Effector memory CD4-positive, alpha-beta T cell (primary cell): ENCODE data around the gene IRS2.

Experiments used
- DNase-seq, 3 donors: peaks; one replicate each; pipeline ENCODE4 v3.0.0-alpha.2; 2020
- H3K27ac ChIP-seq: 2 replicates; pipeline ENCODE4 v1.7.0; 2013; ENCODE audit warnings: mild to moderate bottlenecking, low read length, moderate library complexity; ENCODE audit not compliant: insufficient read depth, poor library complexity, severe bottlenecking
- H3K27me3 ChIP-seq: replicated peaks from 2 replicates; pipeline ENCODE4 v1.7.0; 2013; ENCODE audit warnings: mild to moderate bottlenecking, low read length; ENCODE audit not compliant: insufficient read depth, control insufficient read depth, poor library complexity, severe bottlenecking
- H3K36me3 ChIP-seq: 2 replicates; pipeline ENCODE4 v1.7.0; 2013; ENCODE audit warnings: mild to moderate bottlenecking, low read length, moderate library complexity; ENCODE audit not compliant: control insufficient read depth, insufficient read depth
- H3K4me1 ChIP-seq: 2 replicates; pipeline ENCODE4 v1.7.0; 2013; ENCODE audit warnings: low read length, mild to moderate bottlenecking; ENCODE audit not compliant: control insufficient read depth, insufficient read depth, poor library complexity, severe bottlenecking
- H3K4me3 ChIP-seq: 2 replicates; pipeline ENCODE4 v1.7.0; 2013; ENCODE audit warnings: low read length, low read depth, mild to moderate bottlenecking; ENCODE audit not compliant: insufficient read depth, poor library complexity, severe bottlenecking
- H3K9me3 ChIP-seq: 2 replicates; pipeline ENCODE4 v1.7.0; 2013; ENCODE audit warnings: mild to moderate bottlenecking, low read length, moderate library complexity; ENCODE audit not compliant: control insufficient read depth

Gene IRS2

GRCh38 chr13:109728061-109728460, 58.3 kb downstream of the IRS2 start:
- DNase-seq: no peak
- peaks cover 7% of the 10 kb centered on the region for H3K27me3 ChIP-seq

GRCh38 chr13:109727251-109727650, 59.1 kb downstream of the IRS2 start:
- Histone ChIP-seq H3K4me1 (no peaks in the 10 kb centered on the region), H3K36me3 (no peaks in the 10 kb centered on the region)
- no peak for DNase-seq

More at GRCh38 chr13:109728061-109728460, 58.3 kb downstream of the IRS2 start:
- Histone ChIP-seq H3K36me3 (no peaks in the 10 kb centered on the region), H3K4me3 (no peak overlapping the region), H3K4me1 (no peaks in the 10 kb centered on the region), H3K27ac (no peak overlapping the region), H3K9me3 (no peaks in the 10 kb centered on the region)

GRCh38 chr13:109725995-109726637, 60.3 kb downstream of the IRS2 start:
- Histone ChIP-seq H3K27me3 (peaks cover 6% of the 10 kb centered on the region), H3K36me3 (no peaks in the 10 kb centered on the region), H3K4me1 (no peaks in the 10 kb centered on the region), H3K27ac (no peak overlapping the region), H3K9me3 (no peaks in the 10 kb centered on the region), H3K4me3 (no peak overlapping the region)
- DNase-seq: no peak

More at GRCh38 chr13:109727251-109727650, 59.1 kb downstream of the IRS2 start:
- Histone ChIP-seq H3K27me3 (peaks cover 7% of the 10 kb centered on the region), H3K27ac (no peak overlapping the region), H3K9me3 (no peaks in the 10 kb centered on the region), H3K4me3 (no peak overlapping the region)

- no peak overlapping the region for H3K27ac ChIP-seq
- no peaks in the 10 kb centered on the region for H3K36me3 ChIP-seq
- no peak overlapping the region for H3K4me3 ChIP-seq
- H3K4me1 ChIP-seq: no peaks in the 10 kb centered on the region
- no peak for DNase-seq
- H3K27me3 ChIP-seq: peaks cover 5% of the 10 kb centered on the region
- H3K9me3 ChIP-seq: no peaks in the 10 kb centered on the region
Observed at GRCh38 chr13:109725297-109725696, 61.1 kb downstream of the IRS2 start.

GRCh38 chr13:109724603-109725002, 61.8 kb downstream of the IRS2 start:
- Histone ChIP-seq H3K27me3 (peaks cover 5% of the 10 kb centered on the region), H3K36me3 (no peaks in the 10 kb centered on the region), H3K27ac (no peak overlapping the region), H3K9me3 (no peaks in the 10 kb centered on the region), H3K4me3 (no peak overlapping the region), H3K4me1 (no peaks in the 10 kb centered on the region)
- DNase-seq: no peak

GRCh38 chr13:109723046-109723445, 63.3 kb downstream of the IRS2 start:
- Histone ChIP-seq H3K4me3 (no peak overlapping the region), H3K36me3 (no peaks in the 10 kb centered on the region), H3K4me1 (no peaks in the 10 kb centered on the region), H3K27ac (no peak overlapping the region), H3K9me3 (no peaks in the 10 kb centered on the region), H3K27me3 (no peaks in the 10 kb centered on the region)
- DNase-seq: no peak

- Histone ChIP-seq H3K4me1 (no peaks in the 10 kb centered on the region), H3K36me3 (no peaks in the 10 kb centered on the region), H3K27me3 (no peaks in the 10 kb centered on the region), H3K9me3 (no peaks in the 10 kb centered on the region), H3K27ac (no peak overlapping the region), H3K4me3 (no peak overlapping the region)
- no peak for DNase-seq
Observed at GRCh38 chr13:109722068-109722467, 64.3 kb downstream of the IRS2 start.

- Histone ChIP-seq H3K4me3 (no peak overlapping the region), H3K4me1 (no peaks in the 10 kb centered on the region), H3K27ac (no peak overlapping the region), H3K9me3 (no peaks in the 10 kb centered on the region), H3K36me3 (no peaks in the 10 kb centered on the region), H3K27me3 (no peaks in the 10 kb centered on the region)
- DNase-seq: no peak
Observed at GRCh38 chr13:109720758-109721184, 65.6 kb downstream of the IRS2 start.

- no peaks in the 10 kb centered on the region for H3K27me3 ChIP-seq
- no peaks in the 10 kb centered on the region for H3K4me1 ChIP-seq
- H3K9me3 ChIP-seq: no peaks in the 10 kb centered on the region
- DNase-seq: no peak
- H3K36me3 ChIP-seq: no peaks in the 10 kb centered on the region
- no peak overlapping the region for H3K4me3 ChIP-seq
- H3K27ac ChIP-seq: no peak overlapping the region
Observed at GRCh38 chr13:109719962-109720646, 66.3 kb downstream of the IRS2 start.

- no peaks in the 10 kb centered on the region for H3K36me3 ChIP-seq
- H3K4me1 ChIP-seq: no peaks in the 10 kb centered on the region
- H3K27ac ChIP-seq: no peak overlapping the region
- no peaks in the 10 kb centered on the region for H3K9me3 ChIP-seq
- no peak overlapping the region for H3K4me3 ChIP-seq
- H3K27me3 ChIP-seq: no peaks in the 10 kb centered on the region
- no peak for DNase-seq
Observed at GRCh38 chr13:109718726-109719125, 67.7 kb downstream of the IRS2 start.
